ENCODE results near the gene SURF4. TPM values are rescaled to one million over a fixed set of nuclear protein-coding genes. Genes with fewer than 3 reads are reported as not detected.

Gene SURF4
- total and polyA plus RNA-seq, 2 donors (not counting 3 experiments of a cell fraction or from before 2014, with no cell fraction given), result 216 to 358 TPM

- H3K4me1 ChIP-seq (ENCODE audit: control insufficient read depth, extremely low read depth, insufficient read depth, low read length), result peaks cover 26% of the 10 kb centered on the region
- dilution Hi-C loops (cut with MboI; ENCODE audit: extremely low pct_ligation_motif_present, low sequenced_read_pairs) (no loop called here), intact Hi-C loops (cut with micrococcal nuclease) (no loop called here)
- H2AFZ ChIP-seq (ENCODE audit: low read depth, low read length), result no peak overlapping the region
- H3K9me1 ChIP-seq (replicated peaks; ENCODE audit: control insufficient read depth, extremely low read depth, insufficient read depth, low read length), result no peaks in the 10 kb centered on the region
- no peak overlapping the region for H3K9ac ChIP-seq (replicated peaks; ENCODE audit: extremely low read depth, insufficient read depth, low read length)
- H3K27me3 ChIP-seq (ENCODE audit: control insufficient read depth in 2 of 2, insufficient read depth in 2 of 2, low read length in 2 of 2), result no peaks in the 10 kb centered on the region
- H3K27ac ChIP-seq (ENCODE audit: insufficient read depth, low read depth, low read length), result no peak overlapping the region
- peaks cover 7 to 30% of the 10 kb centered on the region in 2 experiments for H3K36me3 ChIP-seq (ENCODE audit: control insufficient read depth in 2 of 2, extremely low read depth in 1 of 2, insufficient read depth in 2 of 2, low read length in 2 of 2)
- TF ChIP-seq GATA2 (IDR thresholded peaks at IDR 0.05; ENCODE audit: insufficient read depth, insufficient read length, low read depth, low read length) (no peak), FOS (IDR thresholded peaks at IDR 0.05; ENCODE audit: borderline replicate concordance, insufficient read depth, low read length) (no peak), CTCF (IDR thresholded peaks at IDR 0.05; ENCODE audit: extremely low read depth in 1 of 2, insufficient read depth in 1 of 2, low read depth in 1 of 2, low read length in 2 of 2) (no peak), POLR2A (IDR thresholded peaks at IDR 0.05; ENCODE audit: low read depth, low read length) (no peak), JUN (IDR thresholded peaks at IDR 0.05; ENCODE audit: borderline replicate concordance, insufficient read depth, insufficient read length, low read depth) (no peak), EZH2 (IDR thresholded peaks at IDR 0.05; ENCODE audit: borderline replicate concordance, low read depth, low read length, severe bottlenecking) (no peak), MAX (IDR thresholded peaks at IDR 0.05; ENCODE audit: insufficient read depth, insufficient read length) (no peak), POLR2AphosphoS5 (IDR thresholded peaks at IDR 0.05; ENCODE audit: insufficient read depth, low read depth, low read length) (no peak), MYC (IDR thresholded peaks at IDR 0.05; ENCODE audit: low read depth, low read length) (no peak)
- H3K4me2 ChIP-seq (ENCODE audit: insufficient read depth, low read length), result no peak overlapping the region
- no peaks in the 10 kb centered on the region for H3K9me3 ChIP-seq (replicated peaks; ENCODE audit: control insufficient read depth, insufficient read depth, low read length)
- no TSS peak for BruUV-seq (replicated peaks)
- DNase-seq (ENCODE audit: low read depth, low spot score) (no peak), FAIRE-seq (no peak)
- H3K4me3 ChIP-seq (replicated peaks in 1 of 3; ENCODE audit: insufficient read depth in 1 of 3, low read depth in 1 of 3, low read length in 3 of 3), result no peak overlapping the region
- H4K20me1 ChIP-seq (replicated peaks; ENCODE audit: control insufficient read depth, extremely low read depth, insufficient read depth, low read length), result peaks cover 2% of the 10 kb centered on the region
- ChIA-PET POLR2A (interaction anchor here (1.0 kb wide), 1 partner anchor 87 kb away, joined by 5 read pairs; the partner anchor contains the start of gene CACFD1), CTCF (interaction anchor here (1.0 to 1.4 kb wide), 3 partner anchors 9 to 16 kb away, joined by 3 to 5 read pairs (median 4); no protein-coding TSS in a partner anchor)
- H3K79me2 ChIP-seq (ENCODE audit: control insufficient read depth, insufficient read depth, low read length), result peaks cover 87% of the 10 kb centered on the region
Observed at GRCh38 chr9:133372144-133372543, 3.7 kb downstream of the SURF4 start.

Data from endothelial cell of umbilical vein (primary cell).